ENCODE results near the gene SWSAP1.

GRCh38 chr19:11387162-11388034, 12.9 kb downstream of the SWSAP1 start:
- TF ChIP-seq GATA3 (IDR thresholded peaks at IDR 0.05; ENCODE audit: low read depth, low read length) (no peak), GATA2 (IDR thresholded peaks at IDR 0.05; ENCODE audit: low read depth, low read length) (no peak)
